Upper lobe of left lung (tissue), 4 donors: ENCODE data around the gene SPOCK2.

Experiments used
- CTCF ChIP-seq, 6 experiments: fragments of 450-650 bp in 4 of 6; fragments of 200-600 bp in 2 of 6; sonication (generic) in 2 of 6; IDR thresholded peaks; one replicate each; pipeline ENCODE4 v1.5.1; 2016 to 2019; ENCODE audit warnings: antibody characterized with exemption in 6 of 6
- POLR2AphosphoS5 ChIP-seq, 2 donors: sonication (generic); formaldehyde crosslinking; IDR thresholded peaks; one replicate each; pipeline ENCODE4 v1.5.1; 2017; ENCODE audit warnings: antibody characterized with exemption in 2 of 2

GRCh38 chr10:72121389-72121788 is 33.0 kb upstream of the SPOCK2 start:
- no peak for TF ChIP-seq CTCF (IDR thresholded peaks at IDR 0.05)
- TF ChIP-seq POLR2AphosphoS5 (IDR thresholded peaks at IDR 0.05), result no peak
